Measurements from ENCODE around the gene MN1.

Gene MN1

GRCh38 chr22:27800250-27801201 lies 1.0 kb downstream of the MN1 start:
- no peak for DNase-seq (ENCODE audit: low read depth)

GRCh38 chr22:27799827-27800249 lies 1.7 kb downstream of the MN1 start:
- DNase-seq (ENCODE audit: low read depth): no peak

- DNase-seq (ENCODE audit: low read depth): no peak
Observed at GRCh38 chr22:27799015-27799826, 2.3 kb downstream of the MN1 start.

DNA sequence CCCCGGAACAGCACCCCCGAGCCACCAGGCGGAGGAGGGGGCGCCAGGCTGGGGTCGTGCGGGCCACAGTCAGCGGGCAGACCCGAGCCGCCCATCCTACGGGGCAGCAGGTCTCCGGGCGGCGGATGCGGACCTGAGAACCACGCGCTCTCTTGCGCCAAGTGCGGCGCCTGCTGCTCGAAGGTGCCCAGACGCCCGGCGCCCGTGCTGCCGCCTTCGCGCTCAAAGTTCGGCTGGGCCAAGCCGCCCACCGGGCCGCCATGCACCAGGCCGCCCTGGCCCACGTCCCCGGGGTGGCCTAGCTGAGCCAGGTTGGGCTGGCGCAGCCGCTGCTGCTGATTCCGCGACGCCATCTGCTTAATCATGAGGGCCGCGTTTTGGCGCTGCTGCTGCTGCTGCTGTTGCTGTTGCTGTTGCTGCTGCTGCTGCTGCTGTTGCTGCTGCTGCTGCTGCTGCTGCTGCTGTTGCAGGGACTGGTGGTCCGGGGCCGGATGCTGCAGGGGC lies 3.0 kb downstream of the MN1 start:
- DNase-seq (ENCODE audit: low read depth): no peak

- no peak for DNase-seq (ENCODE audit: low read depth)
Observed at GRCh38 chr22:27797520-27798391, 3.8 kb downstream of the MN1 start.

DNA sequence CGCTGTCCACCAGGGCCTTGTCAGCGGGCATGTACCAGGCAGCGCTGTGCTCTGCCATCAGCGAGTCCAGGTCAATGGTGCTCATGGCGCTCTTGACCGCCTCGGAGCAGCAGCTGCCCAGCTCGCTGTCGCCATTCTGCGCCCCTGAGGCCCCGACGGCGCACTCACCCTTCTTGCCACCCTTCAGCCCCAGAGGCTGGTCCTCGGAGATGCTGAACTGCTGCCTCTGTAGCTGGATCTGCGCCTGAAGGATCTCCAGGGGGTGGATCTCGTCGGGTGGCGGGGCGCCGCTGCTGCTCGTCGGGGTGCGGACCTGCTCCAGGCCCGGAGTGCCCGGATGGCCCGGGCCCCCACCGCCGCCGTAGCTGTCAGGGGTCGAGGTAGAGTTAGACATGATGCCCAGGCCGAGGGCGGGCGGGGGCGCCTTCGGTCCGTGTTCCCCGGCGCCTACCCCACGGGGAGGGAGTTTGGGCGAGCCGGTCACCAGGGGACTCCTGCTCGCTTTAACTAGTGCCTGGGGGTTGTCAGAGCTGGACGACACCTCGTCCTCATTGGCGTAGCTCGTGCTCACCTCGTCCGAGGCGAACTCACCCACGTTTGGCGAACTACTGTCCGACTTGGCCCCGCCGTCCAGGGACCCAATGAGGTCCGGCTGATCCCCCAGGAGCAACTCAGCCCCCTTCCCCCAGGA lies 4.6 kb downstream of the MN1 start:
- DNase-seq (ENCODE audit: low read depth): no peak

GRCh38 chr22:27795696-27796517 lies 5.6 kb downstream of the MN1 start:
- DNase-seq (ENCODE audit: low read depth): no peak

DNA sequence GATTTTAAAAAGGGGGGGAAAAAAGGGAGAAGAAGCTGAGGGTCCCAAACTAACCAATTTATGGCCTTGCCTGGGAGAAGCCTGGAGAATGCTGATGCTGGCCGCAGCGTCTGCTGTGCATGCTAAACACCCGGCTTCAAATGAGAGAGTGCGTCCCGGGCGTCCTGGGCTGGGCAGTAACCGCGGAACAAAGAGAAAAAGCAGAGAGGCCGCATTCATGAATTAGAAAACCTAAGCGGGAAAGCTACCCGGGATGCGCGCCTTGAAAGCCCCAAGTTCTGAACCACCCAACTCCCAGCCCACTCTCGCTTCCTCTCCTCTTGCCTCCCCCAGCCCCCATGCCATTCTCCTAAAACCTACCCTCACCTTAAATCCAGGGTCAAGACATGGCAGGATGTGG lies 6.5 kb downstream of the MN1 start:
- DNase-seq (ENCODE audit: low read depth): no peak

GRCh38 chr22:27794226-27794625 lies 7.3 kb downstream of the MN1 start:
- no peak for DNase-seq (ENCODE audit: low read depth)

DNA sequence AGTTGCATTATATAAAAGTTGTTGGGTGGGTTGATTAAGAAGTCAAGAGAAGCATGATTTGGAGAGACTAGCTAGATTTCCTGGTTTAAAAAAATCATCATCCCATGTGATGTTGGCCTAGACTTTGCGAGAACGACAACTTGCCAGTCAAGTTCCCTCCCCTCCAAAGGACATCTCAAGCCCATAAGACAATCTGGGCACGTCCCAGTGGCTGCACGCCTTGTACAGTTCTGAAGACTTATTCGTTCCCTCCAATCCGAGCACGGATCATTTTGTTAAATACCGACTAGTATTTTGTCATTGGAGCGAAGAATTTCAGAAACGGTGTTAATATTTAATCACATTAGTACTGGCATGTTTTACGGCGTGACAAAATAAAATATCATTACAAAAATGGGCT lies 8.0 kb downstream of the MN1 start:
- DNase-seq (ENCODE audit: low read depth): no peak

- DNase-seq (ENCODE audit: low read depth): no peak
Observed at GRCh38 chr22:27792452-27793161, 8.9 kb downstream of the MN1 start.

DNA sequence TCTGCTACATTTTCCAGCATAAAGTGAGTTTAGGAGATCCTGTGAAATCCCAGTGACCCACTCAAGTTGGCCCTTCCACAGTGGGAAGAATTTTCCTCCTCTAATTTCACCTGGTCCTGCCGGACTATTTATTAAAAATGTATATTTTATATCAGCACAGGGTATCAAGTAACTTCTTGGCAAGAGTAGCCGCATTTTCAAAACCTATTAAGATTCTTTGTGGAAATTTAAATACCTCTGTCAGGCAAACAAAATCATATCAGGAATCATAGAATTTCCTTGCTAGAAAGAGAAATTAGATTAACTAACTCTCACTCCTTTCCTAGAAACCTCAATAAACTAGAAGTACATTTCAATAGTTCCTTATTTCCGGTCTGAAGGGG lies 9.7 kb downstream of the MN1 start:
- DNase-seq (ENCODE audit: low read depth): no peak

DNA sequence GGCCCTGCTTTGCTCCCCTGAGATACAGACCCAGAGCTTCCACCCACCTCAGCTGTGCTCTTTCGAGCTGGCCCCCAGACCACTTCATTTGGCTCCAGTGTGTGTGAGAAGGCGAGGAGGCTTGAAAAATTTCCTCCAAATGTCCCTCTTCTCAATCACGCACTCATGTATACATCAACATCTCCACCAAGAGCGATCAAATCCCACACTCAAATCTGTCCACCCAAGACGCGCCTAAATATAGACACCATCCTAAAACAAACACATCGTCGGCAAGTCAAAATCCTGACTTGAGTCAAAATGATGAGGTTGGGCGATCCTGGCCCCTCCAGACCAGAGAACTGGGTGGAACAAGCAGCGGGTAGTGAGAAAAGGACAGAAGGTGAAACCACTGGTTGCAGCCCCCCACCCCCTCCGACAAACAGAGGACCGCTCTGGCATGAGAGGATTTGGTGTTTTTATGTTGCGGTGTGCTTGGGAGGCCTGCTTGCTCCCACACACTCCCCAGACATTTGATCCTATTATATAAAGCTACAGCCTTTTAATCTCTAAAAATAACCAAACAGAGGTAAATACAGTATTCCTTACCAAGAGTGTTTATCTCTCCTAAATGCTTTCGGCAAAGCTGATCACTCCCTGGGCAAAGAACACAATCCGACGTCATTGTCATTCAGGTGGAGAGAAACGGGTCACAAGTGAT lies 10.2 kb downstream of the MN1 start:
- no peak for DNase-seq (ENCODE audit: low read depth)

DNA sequence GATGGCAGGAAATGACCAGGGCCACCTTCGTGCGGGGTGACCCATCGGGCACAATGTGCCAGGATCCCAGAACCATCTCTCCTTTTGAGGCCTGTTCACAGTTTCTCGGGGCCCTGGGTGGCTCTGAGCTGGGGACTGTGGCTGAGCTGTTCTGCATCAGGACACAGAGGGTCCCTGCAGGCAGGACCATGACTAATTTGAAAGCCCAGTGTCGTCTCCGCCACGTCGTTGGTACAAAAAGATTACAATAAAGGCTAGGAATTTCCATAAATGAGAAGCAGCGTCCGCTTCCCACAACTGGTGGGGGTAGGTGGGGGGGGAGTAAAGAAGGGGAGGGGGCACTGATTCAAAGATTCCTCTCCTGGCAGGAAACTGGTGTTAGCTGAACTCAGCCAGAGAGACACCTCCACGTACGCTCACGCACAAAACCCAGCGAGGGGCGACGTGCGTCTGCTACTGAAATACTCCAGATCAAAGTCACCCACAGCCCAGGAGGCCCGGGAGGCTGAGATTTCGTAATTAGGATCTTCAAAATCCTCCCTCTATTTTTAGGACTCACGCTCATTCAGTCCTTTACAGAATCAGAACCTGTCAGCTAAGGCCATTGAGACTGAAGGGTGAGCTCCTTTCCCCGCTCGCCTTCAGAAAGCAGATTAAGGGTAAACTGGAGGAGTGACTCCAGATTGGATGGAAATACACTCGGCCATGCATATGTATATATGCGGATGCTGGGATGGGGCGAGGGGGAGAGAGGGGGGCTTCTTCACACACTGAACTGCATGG lies 11.0 kb downstream of the MN1 start:
- no peak for DNase-seq (ENCODE audit: low read depth)

DNA sequence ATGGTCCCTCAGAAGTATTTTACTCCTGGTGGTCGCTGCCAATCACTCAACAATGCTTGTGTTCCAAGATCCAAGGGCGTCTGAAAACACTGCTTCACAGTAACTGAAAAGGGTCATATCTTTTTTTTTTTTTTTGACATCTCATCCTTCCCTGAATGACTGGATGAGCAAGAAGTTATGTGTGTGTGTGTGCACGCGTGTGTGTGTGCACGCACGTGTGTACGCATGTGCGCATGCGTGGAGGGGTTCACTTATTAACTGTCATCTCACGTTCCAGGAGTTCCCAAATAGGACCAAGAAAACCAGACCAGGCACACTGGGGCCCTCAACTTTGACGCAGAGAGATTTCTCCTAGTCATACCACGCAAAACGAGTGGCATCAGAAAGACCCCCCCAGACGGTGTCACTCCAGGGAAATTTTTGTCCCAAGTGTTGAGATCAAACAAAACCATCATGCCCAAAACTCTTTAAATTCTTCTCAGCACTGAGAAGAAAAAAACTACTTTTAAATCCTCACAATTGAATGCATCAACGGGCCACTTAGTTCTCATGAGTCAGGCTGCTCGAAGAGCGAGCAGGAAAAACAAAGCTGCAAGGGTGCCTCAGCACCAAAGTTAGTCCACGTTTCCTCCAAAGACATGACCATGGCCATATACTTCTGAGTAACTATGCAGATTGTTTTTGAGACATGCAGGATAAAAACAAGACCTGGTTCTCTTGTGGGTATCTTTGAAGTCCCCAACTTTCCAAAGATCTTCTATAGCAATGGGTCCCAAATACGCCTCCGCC lies 12.9 kb downstream of the MN1 start:
- no peak for DNase-seq (ENCODE audit: low read depth)

- no peak for DNase-seq (ENCODE audit: low read depth)
Observed at GRCh38 chr22:27786965-27787364, 14.6 kb downstream of the MN1 start.

GRCh38 chr22:27786291-27786932 lies 15.1 kb downstream of the MN1 start:
- DNase-seq (ENCODE audit: low read depth): no peak

Data from GM04503 (cell line).